HEK293 (cell line): ENCODE measurements around the gene KPTN.
A peak's percentile ranks its signal among the peaks of the same experiment; 100 is the strongest.

ENCODE experiments used
- CTCF ChIA-PET: fragments of 350-600 bp; formaldehyde crosslinking; extraction: SDS; loops from one replicate; lab custom pipeline; 2021; ENCODE audit warnings: antibody characterized with exemption; lab: Yijun Ruan, JAX
- POLR2A ChIA-PET: fragments of 300-600 bp; formaldehyde crosslinking; extraction: SDS; loops from one replicate; lab custom pipeline; 2020; ENCODE audit warnings: antibody characterized with exemption, inconsistent platforms; lab: Yijun Ruan, JAX
- H3K27ac ChIP-seq: fragments of 200-500 bp; sonication (Bioruptor generic); 2 replicates; pipeline ENCODE4 v1.5.1; 2014; ENCODE audit warnings: low read depth, low read length, control low read depth, inconsistent platforms; ENCODE audit errors: extremely low read depth
- H3K36me3 ChIP-seq, 2 experiments: fragments of 200-500 bp in 1 of 2; sonication (Bioruptor generic) in 1 of 2; 1 replicate in 1 of 2; 2 replicates in 1 of 2; pipeline ENCODE4 v1.5.1; 2014 to 2017; ENCODE audit warnings: inconsistent platforms in 2 of 2, low read length in 2 of 2; ENCODE audit not compliant: control insufficient read depth in 2 of 2, insufficient read depth in 1 of 2
- H3K4me1 ChIP-seq: fragments of 200-500 bp; sonication (Bioruptor generic); 2 replicates; pipeline ENCODE4 v1.5.1; 2014; ENCODE audit warnings: mild to moderate bottlenecking, low read length, inconsistent platforms; ENCODE audit not compliant: control insufficient read depth, insufficient read depth
- H3K4me3 ChIP-seq: 2 replicates; pipeline ENCODE4 v1.5.1; 2011; ENCODE audit warnings: low read depth, mild to moderate bottlenecking, control low read depth, low read length, moderate library complexity
- H3K9me3 ChIP-seq: fragments of 200-500 bp; sonication (Bioruptor generic); 2 replicates; pipeline ENCODE4 v1.5.1; 2014; ENCODE audit warnings: low read depth, low read length, inconsistent platforms; ENCODE audit not compliant: control insufficient read depth, insufficient read depth
- BCL11A ChIP-seq: fragments of 450-650 bp; formaldehyde crosslinking; IDR thresholded peaks from 2 replicates; pipeline ENCODE4 v1.5.1; 2016; ENCODE audit warnings: low read depth, missing biosample characterization, missing genetic modification characterization
- BCL11B ChIP-seq: fragments of 450-650 bp; formaldehyde crosslinking; IDR thresholded peaks from 2 replicates; pipeline ENCODE4 v1.5.1; 2016; ENCODE audit warnings: low read depth, missing biosample characterization, missing genetic modification characterization
- GFI1B ChIP-seq: fragments of 450-650 bp; formaldehyde crosslinking; IDR thresholded peaks from 2 replicates; pipeline ENCODE4 v1.5.1; 2016; ENCODE audit warnings: missing biosample characterization, missing genetic modification characterization
- GLI2 ChIP-seq: fragments of 450-650 bp; formaldehyde crosslinking; IDR thresholded peaks from 2 replicates; pipeline ENCODE4; 2017; ENCODE audit warnings: missing biosample characterization, missing genetic modification characterization, low read depth, borderline replicate concordance
- KLF8 ChIP-seq: fragments of 450-650 bp; formaldehyde crosslinking; IDR thresholded peaks from 2 replicates; pipeline ENCODE4 v1.5.1; 2016; ENCODE audit warnings: missing biosample characterization, missing genetic modification characterization
- YY1 ChIP-seq: fragments of 450-650 bp; formaldehyde crosslinking; IDR thresholded peaks from 2 replicates; pipeline ENCODE4 v1.5.1; 2018; ENCODE audit warnings: missing biosample characterization, missing genetic modification characterization
- ZBTB21 ChIP-seq: fragments of 450-650 bp; formaldehyde crosslinking; IDR thresholded peaks from 2 replicates; pipeline ENCODE4 v1.5.1; 2017; ENCODE audit warnings: missing biosample characterization, missing genetic modification characterization
- ZIC2 ChIP-seq: fragments of 450-650 bp; formaldehyde crosslinking; IDR thresholded peaks from 2 replicates; pipeline ENCODE4 v1.5.1; 2016; ENCODE audit warnings: missing biosample characterization, missing genetic modification characterization
- ZNF112 ChIP-seq: fragments of 450-650 bp; formaldehyde crosslinking; IDR thresholded peaks from 2 replicates; pipeline ENCODE4 v1.5.0; 2017; ENCODE audit warnings: missing biosample characterization, missing genetic modification characterization
- ZNF19 ChIP-seq: fragments of 450-650 bp; formaldehyde crosslinking; IDR thresholded peaks from 2 replicates; pipeline ENCODE4; 2016; ENCODE audit warnings: missing biosample characterization, missing genetic modification characterization, low read depth
- ZNF23 ChIP-seq: fragments of 450-650 bp; formaldehyde crosslinking; IDR thresholded peaks from 2 replicates; pipeline ENCODE4 v1.5.1; 2016; ENCODE audit warnings: missing biosample characterization, missing genetic modification characterization, borderline replicate concordance
- ZNF302 ChIP-seq: fragments of 450-650 bp; formaldehyde crosslinking; IDR thresholded peaks from 2 replicates; pipeline ENCODE4 v1.5.1; 2016; ENCODE audit warnings: missing biosample characterization, missing genetic modification characterization, low read depth
- ZNF513 ChIP-seq: fragments of 450-650 bp; IDR thresholded peaks from 2 replicates; pipeline ENCODE4 v1.5.1; 2018; ENCODE audit warnings: missing biosample characterization, missing genetic modification characterization
- ZNF558 ChIP-seq: fragments of 450-650 bp; formaldehyde crosslinking; IDR thresholded peaks from 2 replicates; pipeline ENCODE4 v1.5.1; 2016; ENCODE audit warnings: missing biosample characterization, missing genetic modification characterization
- ZNF621 ChIP-seq: fragments of 450-650 bp; formaldehyde crosslinking; IDR thresholded peaks from 2 replicates; pipeline ENCODE4 v1.5.1; 2017; ENCODE audit warnings: missing biosample characterization, missing genetic modification characterization
- ZNF623 ChIP-seq: fragments of 450-650 bp; formaldehyde crosslinking; IDR thresholded peaks from 2 replicates; pipeline ENCODE4 v1.5.1; 2016; ENCODE audit warnings: missing biosample characterization, missing genetic modification characterization
- ZNF658 ChIP-seq: fragments of 450-650 bp; formaldehyde crosslinking; IDR thresholded peaks from 2 replicates; pipeline ENCODE4; 2016; ENCODE audit warnings: missing biosample characterization, missing genetic modification characterization
- ZNF664 ChIP-seq: fragments of 450-650 bp; formaldehyde crosslinking; IDR thresholded peaks from 2 replicates; pipeline ENCODE4 v1.5.1; 2016; ENCODE audit warnings: missing biosample characterization, missing genetic modification characterization
- ZNF677 ChIP-seq: fragments of 450-650 bp; IDR thresholded peaks from 2 replicates; pipeline ENCODE4 v1.5.0; 2018; ENCODE audit warnings: missing biosample characterization, mild to moderate bottlenecking, missing genetic modification characterization, moderate library complexity
- ZNF701 ChIP-seq: fragments of 450-650 bp; formaldehyde crosslinking; IDR thresholded peaks from 2 replicates; pipeline ENCODE4 v1.5.1; 2016; ENCODE audit warnings: missing biosample characterization, missing genetic modification characterization
- TF ChIP-seq, protein P1 (sequence below): fragments of 450-650 bp; formaldehyde crosslinking; IDR thresholded peaks from 2 replicates; pipeline ENCODE4 v1.5.1; 2016; ENCODE audit warnings: missing biosample characterization, missing genetic modification characterization
- TF ChIP-seq, protein P2 (sequence below): fragments of 450-650 bp; formaldehyde crosslinking; IDR thresholded peaks from 2 replicates; pipeline ENCODE4 v1.5.1; 2016; ENCODE audit warnings: missing biosample characterization, missing genetic modification characterization
- TF ChIP-seq, protein P3 (sequence below): fragments of 450-650 bp; formaldehyde crosslinking; IDR thresholded peaks from 2 replicates; pipeline ENCODE4 v1.5.1; 2016; ENCODE audit warnings: missing biosample characterization, missing genetic modification characterization
- TF ChIP-seq, protein P4 (sequence below): fragments of 450-650 bp; formaldehyde crosslinking; IDR thresholded peaks from 2 replicates; pipeline ENCODE4 v1.5.1; 2016; ENCODE audit warnings: missing biosample characterization, missing genetic modification characterization

The KPTN gene

GRCh38 chr19:47511128-47511517, 27.1 kb upstream of the KPTN start:
- Histone ChIP-seq H3K27ac (no peak overlapping the region), H3K4me3 (no peak overlapping the region), H3K4me1 (peaks cover 17% of the 10 kb centered on the region), H3K36me3 (peaks cover under 1 to 33% of the 10 kb centered on the region in 2 experiments; a peak in 2 of 3 replicates), H3K9me3 (no peaks in the 10 kb centered on the region)
- TF ChIP-seq, protein P1, sequence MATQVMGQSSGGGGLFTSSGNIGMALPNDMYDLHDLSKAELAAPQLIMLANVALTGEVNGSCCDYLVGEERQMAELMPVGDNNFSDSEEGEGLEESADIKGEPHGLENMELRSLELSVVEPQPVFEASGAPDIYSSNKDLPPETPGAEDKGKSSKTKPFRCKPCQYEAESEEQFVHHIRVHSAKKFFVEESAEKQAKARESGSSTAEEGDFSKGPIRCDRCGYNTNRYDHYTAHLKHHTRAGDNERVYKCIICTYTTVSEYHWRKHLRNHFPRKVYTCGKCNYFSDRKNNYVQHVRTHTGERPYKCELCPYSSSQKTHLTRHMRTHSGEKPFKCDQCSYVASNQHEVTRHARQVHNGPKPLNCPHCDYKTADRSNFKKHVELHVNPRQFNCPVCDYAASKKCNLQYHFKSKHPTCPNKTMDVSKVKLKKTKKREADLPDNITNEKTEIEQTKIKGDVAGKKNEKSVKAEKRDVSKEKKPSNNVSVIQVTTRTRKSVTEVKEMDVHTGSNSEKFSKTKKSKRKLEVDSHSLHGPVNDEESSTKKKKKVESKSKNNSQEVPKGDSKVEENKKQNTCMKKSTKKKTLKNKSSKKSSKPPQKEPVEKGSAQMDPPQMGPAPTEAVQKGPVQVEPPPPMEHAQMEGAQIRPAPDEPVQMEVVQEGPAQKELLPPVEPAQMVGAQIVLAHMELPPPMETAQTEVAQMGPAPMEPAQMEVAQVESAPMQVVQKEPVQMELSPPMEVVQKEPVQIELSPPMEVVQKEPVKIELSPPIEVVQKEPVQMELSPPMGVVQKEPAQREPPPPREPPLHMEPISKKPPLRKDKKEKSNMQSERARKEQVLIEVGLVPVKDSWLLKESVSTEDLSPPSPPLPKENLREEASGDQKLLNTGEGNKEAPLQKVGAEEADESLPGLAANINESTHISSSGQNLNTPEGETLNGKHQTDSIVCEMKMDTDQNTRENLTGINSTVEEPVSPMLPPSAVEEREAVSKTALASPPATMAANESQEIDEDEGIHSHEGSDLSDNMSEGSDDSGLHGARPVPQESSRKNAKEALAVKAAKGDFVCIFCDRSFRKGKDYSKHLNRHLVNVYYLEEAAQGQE, result no peak
- no peak for TF ChIP-seq GLI2 (tag by site-specific recombination)
- TF ChIP-seq ZNF302 (tag by site-specific recombination), result no peak
- no peak for TF ChIP-seq ZNF112 (tag by site-specific recombination)
- TF ChIP-seq ZNF621, result no peak
- no peak for TF ChIP-seq ZNF513 (tag by site-specific recombination)
- TF ChIP-seq GFI1B (tag by site-specific recombination), result no peak
- TF ChIP-seq BCL11A, result no peak
- no peak for TF ChIP-seq ZNF701
- no peak for TF ChIP-seq YY1
- TF ChIP-seq ZBTB21 (tag by site-specific recombination), result no peak
- TF ChIP-seq ZNF19 (tag by site-specific recombination), result no peak
- TF ChIP-seq, protein P2, sequence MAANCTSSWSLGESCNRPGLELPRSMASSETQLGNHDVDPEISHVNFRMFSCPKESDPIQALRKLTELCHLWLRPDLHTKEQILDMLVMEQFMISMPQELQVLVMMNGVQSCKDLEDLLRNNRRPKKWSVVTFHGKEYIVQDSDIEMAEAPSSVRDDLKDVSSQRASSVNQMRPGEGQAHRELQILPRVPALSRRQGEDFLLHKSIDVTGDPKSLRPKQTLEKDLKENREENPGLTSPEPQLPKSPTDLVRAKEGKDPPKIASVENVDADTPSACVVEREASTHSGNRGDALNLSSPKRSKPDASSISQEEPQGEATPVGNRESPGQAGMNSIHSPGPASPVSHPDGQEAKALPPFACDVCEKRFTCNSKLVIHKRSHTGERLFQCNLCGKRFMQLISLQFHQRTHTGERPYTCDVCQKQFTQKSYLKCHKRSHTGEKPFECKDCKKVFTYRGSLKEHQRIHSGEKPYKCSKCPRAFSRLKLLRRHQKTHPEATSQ (tag by site-specific recombination), result no peak
- no peak for TF ChIP-seq ZNF623 (tag by site-specific recombination)
- TF ChIP-seq, protein P3, sequence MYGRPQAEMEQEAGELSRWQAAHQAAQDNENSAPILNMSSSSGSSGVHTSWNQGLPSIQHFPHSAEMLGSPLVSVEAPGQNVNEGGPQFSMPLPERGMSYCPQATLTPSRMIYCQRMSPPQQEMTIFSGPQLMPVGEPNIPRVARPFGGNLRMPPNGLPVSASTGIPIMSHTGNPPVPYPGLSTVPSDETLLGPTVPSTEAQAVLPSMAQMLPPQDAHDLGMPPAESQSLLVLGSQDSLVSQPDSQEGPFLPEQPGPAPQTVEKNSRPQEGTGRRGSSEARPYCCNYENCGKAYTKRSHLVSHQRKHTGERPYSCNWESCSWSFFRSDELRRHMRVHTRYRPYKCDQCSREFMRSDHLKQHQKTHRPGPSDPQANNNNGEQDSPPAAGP (tag by site-specific recombination), result no peak
- no peak for TF ChIP-seq BCL11B (tag by site-specific recombination)
- POLR2A ChIA-PET, result interaction anchor here (1.0 to 1.5 kb wide), 2 partner anchors 10 to 17 kb away, joined by 5 to 8 read pairs; no protein-coding TSS in a partner anchor
- CTCF ChIA-PET, result interaction anchor here (0.9 to 2.4 kb wide), 3 partner anchors 27 to 77 kb away, joined by 4 to 8 read pairs (median 5); partner anchors contain the start of gene KPTN

DNA sequence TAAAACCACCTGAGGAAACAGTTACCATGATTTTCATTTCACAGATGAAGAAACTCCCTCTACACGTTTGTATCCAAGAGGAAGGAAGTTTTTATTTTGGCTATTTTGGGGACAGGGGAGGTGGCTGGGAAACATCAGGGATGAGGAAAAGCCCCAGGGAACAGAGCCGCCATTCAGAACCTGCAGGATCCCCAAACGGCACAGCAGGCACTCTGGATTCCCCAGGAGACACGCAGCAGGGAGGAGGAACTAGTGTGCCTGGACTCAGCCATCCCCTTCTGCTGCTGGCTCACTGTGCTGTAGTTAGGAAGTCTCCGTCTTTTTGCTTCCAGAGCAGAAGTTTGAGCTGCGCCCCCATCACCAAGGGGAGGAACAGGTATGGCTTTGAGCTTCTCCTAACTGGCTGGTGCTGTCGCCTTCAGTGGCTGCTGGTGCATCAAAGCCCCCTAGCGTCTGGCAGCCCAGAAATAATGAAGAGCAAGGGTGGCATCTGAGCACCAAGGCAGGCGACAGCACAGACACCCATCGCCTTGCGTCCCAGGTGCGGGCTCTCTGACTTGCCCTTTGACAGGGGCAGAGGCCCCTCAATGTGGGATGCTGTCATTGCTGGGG, 26.6 kb upstream of the KPTN start:
- ChIA-PET CTCF (interaction anchor here (0.8 to 2.4 kb wide), 3 partner anchors 27 to 74 kb away, joined by 3 to 8 read pairs (median 5); partner anchors contain the start of gene KPTN), POLR2A (interaction anchor here (1.0 to 1.5 kb wide), 2 partner anchors 9 to 16 kb away, joined by 5 to 8 read pairs; no protein-coding TSS in a partner anchor)
- Histone ChIP-seq H3K9me3 (no peaks in the 10 kb centered on the region), H3K4me1 (peaks cover 17% of the 10 kb centered on the region), H3K4me3 (no peak overlapping the region), H3K27ac (no peak overlapping the region), H3K36me3 (peaks cover 5 to 35% of the 10 kb centered on the region in 2 experiments; a peak in 2 of 3 replicates)
- TF ChIP-seq ZIC2 (tag by site-specific recombination) (peak; percentile 84), ZNF658 (tag by site-specific recombination) (no peak), ZNF664 (tag by site-specific recombination) (no peak), KLF8 (no peak), ZNF677 (tag by site-specific recombination) (no peak), ZNF558 (tag by site-specific recombination) (no peak), ZNF23 (no peak)
- TF ChIP-seq, protein P4, sequence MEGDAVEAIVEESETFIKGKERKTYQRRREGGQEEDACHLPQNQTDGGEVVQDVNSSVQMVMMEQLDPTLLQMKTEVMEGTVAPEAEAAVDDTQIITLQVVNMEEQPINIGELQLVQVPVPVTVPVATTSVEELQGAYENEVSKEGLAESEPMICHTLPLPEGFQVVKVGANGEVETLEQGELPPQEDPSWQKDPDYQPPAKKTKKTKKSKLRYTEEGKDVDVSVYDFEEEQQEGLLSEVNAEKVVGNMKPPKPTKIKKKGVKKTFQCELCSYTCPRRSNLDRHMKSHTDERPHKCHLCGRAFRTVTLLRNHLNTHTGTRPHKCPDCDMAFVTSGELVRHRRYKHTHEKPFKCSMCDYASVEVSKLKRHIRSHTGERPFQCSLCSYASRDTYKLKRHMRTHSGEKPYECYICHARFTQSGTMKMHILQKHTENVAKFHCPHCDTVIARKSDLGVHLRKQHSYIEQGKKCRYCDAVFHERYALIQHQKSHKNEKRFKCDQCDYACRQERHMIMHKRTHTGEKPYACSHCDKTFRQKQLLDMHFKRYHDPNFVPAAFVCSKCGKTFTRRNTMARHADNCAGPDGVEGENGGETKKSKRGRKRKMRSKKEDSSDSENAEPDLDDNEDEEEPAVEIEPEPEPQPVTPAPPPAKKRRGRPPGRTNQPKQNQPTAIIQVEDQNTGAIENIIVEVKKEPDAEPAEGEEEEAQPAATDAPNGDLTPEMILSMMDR, result 0 out of 2 replicates have a peak, but pooled peaks have one; percentile 7
